Measurements from ENCODE around the gene SEL1L.

DNA sequence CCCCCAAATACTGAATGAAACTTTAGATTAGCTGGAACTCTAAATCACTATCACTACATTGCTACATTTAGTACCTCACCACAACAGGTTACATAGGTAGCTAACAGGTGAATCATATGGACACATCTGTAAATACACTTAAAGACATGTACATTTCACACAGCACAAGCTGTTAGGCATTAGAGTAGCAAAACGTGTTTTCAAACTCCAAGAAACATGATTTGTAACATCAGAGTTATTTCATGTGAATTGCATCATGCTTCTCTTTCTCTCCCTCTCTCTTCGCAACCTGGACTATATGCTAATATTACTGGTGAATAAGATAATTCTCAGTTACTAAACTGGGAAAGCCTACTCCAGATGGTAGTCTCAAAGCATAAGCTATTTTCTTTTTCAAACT lies 4.3 kb downstream of the SEL1L start:
- TF ChIP-seq, protein P1, sequence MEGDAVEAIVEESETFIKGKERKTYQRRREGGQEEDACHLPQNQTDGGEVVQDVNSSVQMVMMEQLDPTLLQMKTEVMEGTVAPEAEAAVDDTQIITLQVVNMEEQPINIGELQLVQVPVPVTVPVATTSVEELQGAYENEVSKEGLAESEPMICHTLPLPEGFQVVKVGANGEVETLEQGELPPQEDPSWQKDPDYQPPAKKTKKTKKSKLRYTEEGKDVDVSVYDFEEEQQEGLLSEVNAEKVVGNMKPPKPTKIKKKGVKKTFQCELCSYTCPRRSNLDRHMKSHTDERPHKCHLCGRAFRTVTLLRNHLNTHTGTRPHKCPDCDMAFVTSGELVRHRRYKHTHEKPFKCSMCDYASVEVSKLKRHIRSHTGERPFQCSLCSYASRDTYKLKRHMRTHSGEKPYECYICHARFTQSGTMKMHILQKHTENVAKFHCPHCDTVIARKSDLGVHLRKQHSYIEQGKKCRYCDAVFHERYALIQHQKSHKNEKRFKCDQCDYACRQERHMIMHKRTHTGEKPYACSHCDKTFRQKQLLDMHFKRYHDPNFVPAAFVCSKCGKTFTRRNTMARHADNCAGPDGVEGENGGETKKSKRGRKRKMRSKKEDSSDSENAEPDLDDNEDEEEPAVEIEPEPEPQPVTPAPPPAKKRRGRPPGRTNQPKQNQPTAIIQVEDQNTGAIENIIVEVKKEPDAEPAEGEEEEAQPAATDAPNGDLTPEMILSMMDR (IDR thresholded peaks at IDR 0.05; ENCODE audit: insufficient read depth, low read length, poor library complexity, severe bottlenecking) = no peak
- TF ChIP-seq EZH2phosphoT487 (conservative IDR thresholded peaks at IDR 0.05; ENCODE audit: low read length) = no peak
